HG02840 (cell line): ENCODE data around the gene ZWILCH.
"Not testable (repeated sequence)": the region's sequence is repeated elsewhere in the genome, so short reads cannot be mapped to it uniquely, and the experiment has no call there.

Source experiments
- ATAC-seq: cut with Tn5 transposase; IDR thresholded peaks from one replicate; pipeline ENCODE4 v1.9.1; 2021; ENCODE audit warnings: mild to moderate bottlenecking, moderate library complexity, moderate number of reproducible peaks; ENCODE audit not compliant: unreplicated experiment, low FRiP score

ZWILCH gene

DNA sequence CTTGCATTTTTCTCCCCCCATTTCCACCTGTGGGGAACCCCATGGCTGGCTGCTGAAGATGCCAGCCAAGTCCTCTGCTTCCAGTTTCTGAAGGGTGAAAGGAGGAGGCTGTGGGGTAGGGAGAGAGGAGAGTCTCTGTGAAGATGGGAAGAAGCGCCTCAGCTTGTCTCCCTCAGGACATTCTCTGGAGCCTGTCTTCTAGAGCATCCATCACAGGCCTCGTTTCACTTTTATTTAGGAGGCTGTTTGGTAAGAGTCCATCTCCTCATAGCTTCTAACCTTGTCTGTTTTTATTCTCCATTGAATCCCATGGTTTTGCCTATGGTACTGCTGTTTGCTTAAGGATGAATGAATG lies 69.4 kb downstream of the ZWILCH start:
- ATAC-seq, result no peak

GRCh38 chr15:66578286-66578875 lies 73.3 kb downstream of the ZWILCH start:
- ATAC-seq, result no peak

DNA sequence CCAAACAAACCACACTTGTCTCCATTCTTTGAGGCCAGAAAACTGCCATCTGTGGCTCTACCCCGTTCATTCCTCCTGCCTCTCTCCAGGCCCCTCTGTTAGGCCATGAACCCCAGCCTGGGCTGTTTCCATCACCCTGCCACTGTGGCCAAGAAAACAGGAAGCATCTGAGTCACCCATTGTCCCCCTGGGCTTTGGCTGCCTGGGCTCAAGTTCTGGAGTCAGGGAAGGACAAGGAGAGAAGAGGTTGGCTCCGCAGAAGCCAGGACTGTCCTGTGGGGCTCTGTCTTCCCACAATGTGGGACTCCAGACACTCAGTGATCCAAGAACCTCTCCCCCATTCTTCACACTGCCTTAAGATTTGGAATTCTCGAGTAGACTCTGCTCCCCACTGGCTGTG lies 75.5 kb downstream of the ZWILCH start:
- no peak for ATAC-seq

- ATAC-seq, result no peak
Observed at GRCh38 chr15:66581972-66582537, 76.9 kb downstream of the ZWILCH start.

DNA sequence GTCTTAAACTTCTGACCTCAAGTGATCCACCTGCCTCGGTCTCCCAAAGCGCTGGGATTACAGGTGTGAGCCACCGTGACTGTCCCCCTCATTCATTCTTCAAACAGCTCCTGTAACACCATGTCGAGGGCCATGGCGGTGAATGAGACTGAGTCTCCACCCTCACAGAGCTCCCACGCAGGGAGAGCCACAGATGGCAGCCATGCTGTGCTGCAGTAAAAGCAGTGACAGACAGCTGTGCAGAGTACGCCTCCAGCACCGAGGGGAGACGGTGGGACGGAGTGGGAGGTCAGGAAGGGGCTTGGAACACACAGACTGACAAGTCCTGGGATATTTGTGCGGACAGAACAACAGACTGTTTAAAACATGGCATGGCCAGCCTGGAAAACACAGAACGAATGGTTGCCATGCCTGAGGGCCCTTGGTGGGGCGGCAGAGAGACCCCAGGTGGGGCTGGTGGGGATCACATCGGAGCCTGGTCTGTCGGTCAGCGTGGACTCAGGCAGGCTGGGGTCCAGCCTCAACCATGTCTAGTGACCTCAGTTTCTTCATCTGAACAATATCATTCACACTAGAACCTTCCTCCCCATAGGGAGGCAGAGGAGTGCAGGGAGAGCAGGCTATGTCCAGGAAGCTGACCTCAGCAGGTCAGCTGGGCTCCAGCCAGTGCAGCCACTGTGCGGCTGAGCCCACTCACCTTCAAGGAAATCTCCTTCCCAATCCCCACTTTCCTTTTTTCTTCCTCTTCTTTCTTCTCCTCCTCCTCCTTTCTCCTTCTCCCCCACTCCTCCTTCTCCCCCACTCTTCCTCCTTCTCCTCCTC lies 81.2 kb downstream of the ZWILCH start:
- ATAC-seq, result no peak

- ATAC-seq, result no peak
Observed at GRCh38 chr15:66587020-66587419, 81.9 kb downstream of the ZWILCH start.

- no peak for ATAC-seq
Observed at GRCh38 chr15:66587749-66588148, 82.6 kb downstream of the ZWILCH start.

- no peak for ATAC-seq
Observed at GRCh38 chr15:66588537-66588936, 83.4 kb downstream of the ZWILCH start.

- no peak for ATAC-seq
Observed at GRCh38 chr15:66588971-66589370, 83.8 kb downstream of the ZWILCH start.

DNA sequence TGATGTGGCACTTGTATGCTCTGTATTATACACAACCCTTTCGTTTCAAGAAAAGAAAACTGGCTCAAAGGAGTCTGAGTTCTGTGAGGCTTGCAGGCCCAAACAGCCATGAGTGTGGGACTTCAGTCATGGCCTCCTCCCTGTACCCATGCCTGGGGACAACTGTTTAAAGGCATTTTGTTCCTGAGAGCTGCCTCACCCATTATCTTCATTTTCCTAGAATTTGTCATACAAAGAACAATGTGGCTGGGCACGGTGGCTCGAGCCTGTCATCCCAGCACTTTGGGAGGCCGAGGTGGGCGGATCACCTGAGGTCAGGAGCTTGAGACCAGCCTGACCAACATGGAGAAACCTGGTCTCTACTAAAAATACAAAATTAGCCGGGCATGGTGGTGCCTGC lies 84.3 kb downstream of the ZWILCH start:
- ATAC-seq, result not testable (repeated sequence)

DNA sequence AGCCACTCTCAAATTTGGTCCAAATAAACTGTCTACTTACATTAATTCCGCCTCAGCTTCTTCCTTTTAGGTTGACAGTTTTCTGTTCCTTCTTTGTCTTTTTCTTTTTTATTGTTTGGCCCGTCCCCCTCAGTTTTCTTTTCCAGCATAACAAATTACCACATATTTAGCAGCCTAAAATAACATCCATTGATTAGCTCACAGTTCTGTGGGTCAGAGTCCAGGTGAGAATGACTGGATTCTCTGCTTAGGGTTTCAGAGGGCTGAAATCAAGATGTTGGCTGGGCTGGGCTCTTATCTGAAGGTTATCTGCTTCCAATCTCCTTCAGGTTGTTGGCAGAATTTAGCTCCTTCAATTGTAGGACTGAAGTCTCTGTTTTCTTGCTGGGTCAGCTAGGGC lies 85.3 kb downstream of the ZWILCH start:
- no peak for ATAC-seq

GRCh38 chr15:66591322-66591862 lies 86.3 kb downstream of the ZWILCH start:
- ATAC-seq, result no peak

GRCh38 chr15:66592505-66593218 lies 87.5 kb downstream of the ZWILCH start:
- no peak for ATAC-seq

DNA sequence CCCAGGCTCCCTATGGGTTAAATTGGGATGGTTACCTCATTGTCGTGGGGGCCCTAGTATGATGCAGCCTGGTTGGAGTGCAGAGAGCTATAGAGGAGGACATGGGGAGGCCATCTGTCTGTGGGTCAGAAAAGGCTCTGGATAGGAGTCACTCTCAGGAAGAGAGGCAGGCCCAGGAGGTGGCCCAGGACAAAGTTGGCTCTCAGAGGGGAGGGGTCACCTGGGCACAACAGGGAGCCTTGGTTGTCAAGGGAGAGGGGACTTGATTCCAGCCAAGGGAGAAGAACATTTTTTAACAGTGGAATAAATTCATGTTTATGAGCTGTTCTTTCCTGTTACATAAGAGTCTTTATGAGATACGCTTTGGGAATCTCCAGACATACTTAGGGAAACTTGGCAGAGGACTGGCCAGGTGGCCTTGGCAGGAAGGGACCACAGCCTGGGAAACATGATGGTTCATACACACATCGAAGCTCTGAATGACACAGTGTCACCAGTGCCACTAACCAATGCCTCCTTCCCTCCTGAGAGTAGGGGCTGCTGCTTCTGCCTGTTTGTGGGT lies 88.2 kb downstream of the ZWILCH start:
- no peak for ATAC-seq

DNA sequence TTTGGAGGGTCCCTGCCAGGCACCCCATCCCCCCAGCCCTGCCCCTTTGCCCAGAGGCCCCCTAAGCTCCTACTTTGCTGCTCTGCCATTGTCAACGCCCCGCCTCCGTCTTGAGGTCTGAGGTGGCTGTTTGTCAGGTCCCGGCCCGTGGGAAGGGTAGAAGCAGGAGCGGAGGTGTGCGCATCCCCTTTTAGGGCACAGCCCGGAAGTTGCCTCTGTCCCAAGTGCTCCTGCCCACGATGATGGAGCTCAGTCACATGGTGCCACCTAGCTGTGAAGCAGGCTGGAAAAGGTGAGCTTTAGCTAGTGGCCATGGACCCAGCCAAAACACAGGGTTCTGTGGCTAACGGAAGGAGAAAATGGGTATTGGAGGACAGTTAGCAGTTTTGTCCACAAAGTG lies 89.2 kb downstream of the ZWILCH start:
- ATAC-seq, result no peak

- ATAC-seq, result no peak
Observed at GRCh38 chr15:66594836-66595235, 89.7 kb downstream of the ZWILCH start.

GRCh38 chr15:66595332-66595731 lies 90.2 kb downstream of the ZWILCH start:
- ATAC-seq, result no peak

DNA sequence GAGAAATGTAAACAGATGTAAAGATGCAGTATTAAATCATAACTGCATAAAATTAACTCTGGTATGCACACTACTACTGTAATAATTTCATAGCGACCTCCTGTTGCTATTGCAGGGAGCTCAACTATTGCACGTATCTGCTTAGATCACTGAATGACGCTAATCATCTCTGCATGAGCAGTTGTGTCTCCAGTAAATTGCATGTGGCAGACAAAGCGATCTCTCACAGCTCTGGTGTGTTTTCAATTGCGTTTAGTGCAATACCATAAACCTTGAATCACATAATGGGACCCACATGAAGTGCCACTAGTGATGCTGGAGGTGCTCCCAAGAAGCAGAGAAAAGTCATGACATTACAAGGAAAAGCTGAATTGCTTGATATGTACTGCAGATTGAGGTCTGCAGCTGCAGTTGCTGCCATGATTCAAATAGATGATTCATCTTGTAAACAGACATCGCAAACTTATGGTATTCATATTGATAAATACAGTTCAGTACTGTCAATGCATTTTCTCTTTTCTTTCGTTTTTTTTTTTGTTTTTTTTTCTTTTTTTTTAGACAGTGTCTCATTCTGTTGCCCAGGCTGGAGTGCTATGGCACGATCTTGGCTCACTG lies 90.9 kb downstream of the ZWILCH start:
- ATAC-seq, result no peak

- ATAC-seq, result no peak
Observed at GRCh38 chr15:66598095-66598815, 93.1 kb downstream of the ZWILCH start.
